Common myeloid progenitor, CD34-positive (primary cell): ENCODE measurements around the gene JRKL.
"Not testable (repeated sequence)": the region's sequence is repeated elsewhere in the genome, so short reads cannot be mapped to it uniquely, and the experiment has no call there.

Source experiments
- CTCF ChIA-PET: fragments of 350-600 bp; sonication (Branson Sonifier 250); formaldehyde crosslinking; loops from one replicate; lab custom pipeline; 2021; ENCODE audit warnings: antibody characterized with exemption; lab: Charles Lee
- POLR2A ChIA-PET: fragments of 350-600 bp; sonication (Branson Sonifier 250); formaldehyde crosslinking; loops from one replicate; lab custom pipeline; 2021; ENCODE audit warnings: antibody characterized with exemption; lab: Charles Lee
- DNase-seq, 3 donors: peaks; one replicate each; pipeline versions ENCODE4 v3.0.0 to v3.0.0-alpha.2; 2013
- H3K27ac ChIP-seq, 2 experiments: 1 replicate in 1 of 2; 2 replicates in 1 of 2; pipeline ENCODE4 v1.7.0; 2013; ENCODE audit warnings: inconsistent platforms in 2 of 2, low read length in 2 of 2, mild to moderate bottlenecking in 2 of 2, low read depth in 1 of 2, moderate library complexity in 1 of 2; ENCODE audit not compliant: severe bottlenecking in 2 of 2, insufficient read depth in 1 of 2, poor library complexity in 1 of 2
- H3K27me3 ChIP-seq, 5 experiments: replicated peaks in 2 of 5; 1 replicate in 3 of 5; 2 replicates in 2 of 5; pipeline versions ENCODE4 v1.6.1 to v1.7.0; 2013; ENCODE audit warnings: low read length in 4 of 5, mild to moderate bottlenecking in 2 of 5, moderate library complexity in 2 of 5, inconsistent platforms in 1 of 5; ENCODE audit not compliant: insufficient read depth in 5 of 5, control insufficient read depth in 4 of 5
- H3K36me3 ChIP-seq, 4 experiments: 1 replicate in 2 of 4; 2 replicates in 2 of 4; pipeline versions ENCODE4 v1.6.1 to v1.7.0; 2013; ENCODE audit warnings: low read length in 3 of 4, control low read depth in 1 of 4, mild to moderate bottlenecking in 1 of 4; ENCODE audit not compliant: control insufficient read depth in 4 of 4, insufficient read depth in 4 of 4
- H3K4me1 ChIP-seq, 4 experiments: 1 replicate in 3 of 4; 2 replicates in 1 of 4; pipeline versions ENCODE4 v1.6.1 to v1.7.1; 2013; ENCODE audit warnings: low read length in 3 of 4, mild to moderate bottlenecking in 3 of 4, control low read depth in 1 of 4, inconsistent platforms in 1 of 4, moderate library complexity in 1 of 4; ENCODE audit not compliant: control insufficient read depth in 4 of 4, insufficient read depth in 4 of 4; ENCODE audit errors: control extremely low read depth in 1 of 4
- H3K4me3 ChIP-seq, 7 experiments: 1 replicate in 4 of 7; 2 replicates in 3 of 7; pipeline versions ENCODE4 v1.5.1 to v1.7.0; 2013; ENCODE audit warnings: mild to moderate bottlenecking in 7 of 7, low read length in 6 of 7, moderate library complexity in 6 of 7, inconsistent platforms in 2 of 7, low read depth in 2 of 7, control low read depth in 1 of 7; ENCODE audit not compliant: insufficient read depth in 4 of 7, control insufficient read depth in 1 of 7; ENCODE audit errors: extremely low read depth in 1 of 7
- H3K9me3 ChIP-seq, 5 experiments: 1 replicate in 4 of 5; 2 replicates in 1 of 5; pipeline versions ENCODE4 v1.6.1 to v1.7.1; 2013; ENCODE audit warnings: low read length in 4 of 5, mild to moderate bottlenecking in 2 of 5, inconsistent platforms in 1 of 5, low read depth in 1 of 5, moderate library complexity in 1 of 5; ENCODE audit not compliant: control insufficient read depth in 4 of 5, insufficient read depth in 2 of 5; ENCODE audit errors: control extremely low read depth in 1 of 5
- WGBS: methylation state at CpG from one replicate; pipeline ENCODE4 v1.1.5; 2013; ENCODE audit not compliant: insufficient coverage; 5-methylcytosine and 5-hydroxymethylcytosine counted together

The JRKL gene

GRCh38 chr11:96391698-96392307 lies 2.0 kb downstream of the JRKL start:
- DNase-seq, result no peak
- POLR2A ChIA-PET, result no interaction called here
- no peaks in the 10 kb centered on the region for H3K27me3 ChIP-seq
- CTCF ChIA-PET, result interaction anchor here (1.3 to 3.9 kb wide), 2 partner anchors 49 to 555 kb away, joined by 3 to 23 read pairs; partner anchors contain the start of gene MAML2
- no peaks in the 10 kb centered on the region for H3K9me3 ChIP-seq
- 100% methylated on average over 2 of the region's 3 CpGs for WGBS
- H3K27ac ChIP-seq, result no peak overlapping the region
- H3K36me3 ChIP-seq, result peaks cover 0 to 5% (median 0%) of the 10 kb centered on the region in 4 experiments
- peaks cover 12 to 19% (median 18%) of the 10 kb centered on the region in 4 experiments for H3K4me1 ChIP-seq
- no peak overlapping the region for H3K4me3 ChIP-seq

- DNase-seq, result peak; percentile 35 to 59 (median 57)
- Histone ChIP-seq H3K4me3 (no peak overlapping the region), H3K4me1 (peaks cover 5 to 13% (median 12%) of the 10 kb centered on the region in 4 experiments), H3K36me3 (peaks cover 0 to 5% (median under 1%) of the 10 kb centered on the region in 4 experiments), H3K27ac (no peak overlapping the region), H3K9me3 (no peaks in the 10 kb centered on the region), H3K27me3 (no peaks in the 10 kb centered on the region)
- CTCF ChIA-PET, result interaction anchor here (0.7 to 3.9 kb wide), 18 partner anchors 10 to 1239 kb away, joined by 3 to 23 read pairs (median 4); partner anchors contain the start of gene MAML2
- WGBS, result no CpG with 5 or more reads among the region's 1 CpG
- POLR2A ChIA-PET, result no interaction called here
Measured at GRCh38 chr11:96393753-96394348, 4.0 kb downstream of the JRKL start.

GRCh38 chr11:96394773-96395172 lies 5.0 kb downstream of the JRKL start:
- Histone ChIP-seq H3K4me1 (peaks cover 2 to 12% (median 9%) of the 10 kb centered on the region in 4 experiments), H3K36me3 (peaks cover 0 to 5% (median under 1%) of the 10 kb centered on the region in 4 experiments), H3K9me3 (no peaks in the 10 kb centered on the region), H3K27me3 (no peaks in the 10 kb centered on the region), H3K4me3 (no peak overlapping the region), H3K27ac (no peak overlapping the region)
- POLR2A ChIA-PET, result no interaction called here
- DNase-seq, result no peak
- CTCF ChIA-PET, result interaction anchor here (1.0 to 3.9 kb wide), 12 partner anchors 24 to 1240 kb away, joined by 3 to 23 read pairs (median 4); partner anchors contain the start of gene MAML2

GRCh38 chr11:96396637-96397036 lies 6.8 kb downstream of the JRKL start:
- Histone ChIP-seq H3K27me3 (no peaks in the 10 kb centered on the region), H3K4me3 (no peak overlapping the region), H3K4me1 (no peaks in the 10 kb centered on the region), H3K9me3 (no peaks in the 10 kb centered on the region), H3K36me3 (peaks cover 0 to 2% (median under 1%) of the 10 kb centered on the region in 4 experiments), H3K27ac (no peak overlapping the region)
- ChIA-PET POLR2A (no interaction called here), CTCF (interaction anchor here (1.0 to 2.8 kb wide), 5 partner anchors 8 to 341 kb away, joined by 3 to 10 read pairs (median 3); no protein-coding TSS in a partner anchor)
- peak in 1 of 3 donors; percentile 13 for DNase-seq
- 78% methylated on average over 3 of the region's 4 CpGs for WGBS

GRCh38 chr11:96397863-96398262 lies 8.1 kb downstream of the JRKL start:
- POLR2A ChIA-PET, result no interaction called here
- no peaks in the 10 kb centered on the region for H3K4me1 ChIP-seq
- no peaks in the 10 kb centered on the region for H3K9me3 ChIP-seq
- no peaks in the 10 kb centered on the region for H3K27me3 ChIP-seq
- peaks cover 0 to 2% (median 0%) of the 10 kb centered on the region in 4 experiments for H3K36me3 ChIP-seq
- WGBS, result 100% methylated on average over 2 of the region's 3 CpGs
- H3K4me3 ChIP-seq, result no peak overlapping the region
- DNase-seq, result no peak
- no peak overlapping the region for H3K27ac ChIP-seq
- CTCF ChIA-PET, result interaction anchor here (0.8 kb wide), 1 partner anchor 8 kb away, joined by 3 read pairs; the partner anchor contains the start of genes CCDC82 and JRKL

GRCh38 chr11:96400697-96401096 lies 10.9 kb downstream of the JRKL start:
- no peaks in the 10 kb centered on the region for H3K4me1 ChIP-seq
- no peak for DNase-seq
- ChIA-PET CTCF (no interaction called here), POLR2A (interaction anchor here (0.6 kb wide), 1 partner anchor 433 kb away, joined by 5 read pairs; no protein-coding TSS in a partner anchor)
- H3K27ac ChIP-seq, result no peak overlapping the region
- H3K36me3 ChIP-seq, result peaks cover 0 to 2% (median 0%) of the 10 kb centered on the region in 4 experiments
- no peaks in the 10 kb centered on the region for H3K27me3 ChIP-seq
- no peak overlapping the region for H3K4me3 ChIP-seq
- H3K9me3 ChIP-seq, result no peaks in the 10 kb centered on the region
- no CpG with 5 or more reads among the region's 1 CpG for WGBS

- H3K27me3 ChIP-seq, POLR2A ChIA-PET, H3K27ac ChIP-seq, H3K4me1 ChIP-seq, DNase-seq, H3K36me3 ChIP-seq, CTCF ChIA-PET, H3K4me3 ChIP-seq, H3K9me3 ChIP-seq: not testable (repeated sequence)
- 80% methylated on average over 2 of the region's 18 CpGs for WGBS
Measured at GRCh38 chr11:96411412-96411811, 21.6 kb downstream of the JRKL start.
